ENCODE data around the gene DAZAP1. TPM values are rescaled to one million over a fixed set of nuclear protein-coding genes. Genes with fewer than 3 reads are reported as not detected.
A peak's percentile ranks its signal among the peaks of the same experiment; 100 is the strongest.
"Not testable (repeated sequence)": the region's sequence is repeated elsewhere in the genome, so short reads cannot be mapped to it uniquely, and the experiment has no call there.

The DAZAP1 gene
- total RNA-seq, 1 experiment from 2014 or later: 360 TPM

- TF ChIP-seq E2F1 (CRISPR knock-in tag; IDR thresholded peaks at IDR 0.05): no peak
- TF ChIP-seq, protein P1, sequence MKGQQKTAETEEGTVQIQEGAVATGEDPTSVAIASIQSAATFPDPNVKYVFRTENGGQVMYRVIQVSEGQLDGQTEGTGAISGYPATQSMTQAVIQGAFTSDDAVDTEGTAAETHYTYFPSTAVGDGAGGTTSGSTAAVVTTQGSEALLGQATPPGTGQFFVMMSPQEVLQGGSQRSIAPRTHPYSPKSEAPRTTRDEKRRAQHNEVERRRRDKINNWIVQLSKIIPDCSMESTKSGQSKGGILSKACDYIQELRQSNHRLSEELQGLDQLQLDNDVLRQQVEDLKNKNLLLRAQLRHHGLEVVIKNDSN (CRISPR knock-in tag; IDR thresholded peaks at IDR 0.05): peak; percentile 58; the same call in 1 of the 2 replicates
- TF ChIP-seq USF2 (CRISPR knock-in tag; IDR thresholded peaks at IDR 0.05): peak; percentile 62
- Mint-ChIP-seq H3K27ac (no peak overlapping the region), H3K4me3 (peak overlapping the region; percentile 97), H3K27me3 (ENCODE audit: low read depth) (no peaks in the 10 kb centered on the region), H3K36me3 (peaks cover 44% of the 10 kb centered on the region), H3K9me3 (no peaks in the 10 kb centered on the region), H3K4me1 (peaks cover 21% of the 10 kb centered on the region)
- ATAC-seq (no peak), DNase-seq (ENCODE audit: low spot score) (no peak)
- ChIA-PET CTCF (no interaction called here), POLR2A (no interaction called here)
These were observed 31.6 kb downstream of the DAZAP1 start for GRCh38 chr19:1438933-1439354.

DNA sequence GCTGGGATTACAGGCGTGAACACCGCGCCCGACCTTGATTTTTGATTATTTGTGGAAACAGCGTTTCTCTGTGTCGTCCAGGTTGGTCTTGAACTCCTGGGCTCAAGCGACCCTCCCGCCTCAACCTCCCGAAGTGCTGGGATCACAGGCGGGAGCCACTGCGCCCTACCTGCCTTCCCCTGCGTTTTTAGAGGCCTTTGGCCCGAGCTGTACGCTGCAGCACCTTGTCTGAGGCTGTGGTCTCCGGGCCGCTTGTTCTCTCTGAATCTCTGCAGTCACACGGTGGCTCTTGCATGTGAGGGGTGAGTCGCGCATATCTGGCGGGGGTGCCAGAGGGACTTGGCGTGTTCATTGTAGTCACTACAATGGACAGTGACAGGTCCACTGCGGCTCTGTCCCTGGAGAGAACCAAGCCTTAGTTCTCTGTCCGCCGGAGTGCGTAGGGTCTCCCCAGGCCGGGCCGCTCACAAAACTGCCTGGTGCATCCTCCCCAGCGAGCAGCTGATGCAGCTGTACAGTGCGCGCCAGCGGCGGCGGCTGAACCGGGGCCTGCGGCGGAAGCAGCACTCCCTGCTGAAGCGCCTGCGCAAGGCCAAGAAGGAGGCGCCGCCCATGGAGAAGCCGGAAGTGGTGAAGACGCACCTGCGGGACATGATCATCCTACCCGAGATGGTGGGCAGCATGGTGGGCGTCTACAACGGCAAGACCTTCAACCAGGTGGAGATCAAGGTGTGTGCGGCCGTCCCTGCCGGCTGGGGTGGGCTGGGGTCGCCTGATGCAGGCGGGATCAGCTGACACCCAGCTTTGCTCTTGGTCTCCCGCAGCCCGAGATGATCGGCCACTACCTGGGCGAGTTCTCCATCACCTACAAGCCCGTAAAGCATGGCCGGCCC is 32.4 kb downstream of the DAZAP1 start:
- Mint-ChIP-seq H3K4me3 (peak overlapping the region; percentile 97), H3K27ac (peak overlapping the region; percentile 93), H3K4me1 (peaks cover 24% of the 10 kb centered on the region), H3K36me3 (peaks cover 44% of the 10 kb centered on the region)
- CTCF ChIA-PET: interaction anchor here (0.9 kb wide), 1 partner anchor 106 kb away, joined by 3 read pairs; no protein-coding TSS in a partner anchor
- not testable (repeated sequence) for DNase-seq (ENCODE audit: low spot score); ATAC-seq; H3K9me3 Mint-ChIP-seq; H3K27me3 Mint-ChIP-seq (ENCODE audit: low read depth)
- POLR2A ChIA-PET: interaction anchor here (1.2 kb wide), 1 partner anchor 173 kb away, joined by 4 read pairs; no protein-coding TSS in a partner anchor

- H3K9me3 Mint-ChIP-seq: no peaks in the 10 kb centered on the region
- peaks cover 2% of the 10 kb centered on the region; the same call in 1 of the 2 replicates for H3K27me3 Mint-ChIP-seq (ENCODE audit: low read depth)
- peaks cover 24% of the 10 kb centered on the region for H3K4me1 Mint-ChIP-seq
- CTCF ChIA-PET: interaction anchor here (0.9 kb wide), 1 partner anchor 106 kb away, joined by 3 read pairs; no protein-coding TSS in a partner anchor
- H3K27ac Mint-ChIP-seq: peak overlapping the region; percentile 93
- H3K36me3 Mint-ChIP-seq: peaks cover 42% of the 10 kb centered on the region
- POLR2A ChIA-PET: interaction anchor here (1.2 kb wide), 1 partner anchor 174 kb away, joined by 4 read pairs; no protein-coding TSS in a partner anchor
- ATAC-seq (no peak), DNase-seq (ENCODE audit: low spot score) (no peak)
- peak overlapping the region; percentile 97 for H3K4me3 Mint-ChIP-seq
- TF ChIP-seq ZNF138 (CRISPR knock-in tag; conservative IDR thresholded peaks at IDR 0.05) (no peak), USF2 (CRISPR knock-in tag; IDR thresholded peaks at IDR 0.05) (no peak), ZSCAN18 (CRISPR knock-in tag; IDR thresholded peaks at IDR 0.05) (no peak), SOX15 (CRISPR knock-in tag; IDR thresholded peaks at IDR 0.05) (no peak), ZNF423 (CRISPR knock-in tag; IDR thresholded peaks at IDR 0.05) (no peak), NR1H2 (CRISPR knock-in tag; IDR thresholded peaks at IDR 0.05) (no peak), CBFB (CRISPR knock-in tag; IDR thresholded peaks at IDR 0.05; ENCODE audit: low read depth) (no peak), TEAD4 (CRISPR knock-in tag; IDR thresholded peaks at IDR 0.05) (no peak), ZNF671 (CRISPR knock-in tag; IDR thresholded peaks at IDR 0.05) (no peak), ZMAT4 (CRISPR knock-in tag; IDR thresholded peaks at IDR 0.05) (no peak), FOXP1 (CRISPR knock-in tag; IDR thresholded peaks at IDR 0.05; ENCODE audit: borderline replicate concordance) (no peak)
- TF ChIP-seq, protein P2, sequence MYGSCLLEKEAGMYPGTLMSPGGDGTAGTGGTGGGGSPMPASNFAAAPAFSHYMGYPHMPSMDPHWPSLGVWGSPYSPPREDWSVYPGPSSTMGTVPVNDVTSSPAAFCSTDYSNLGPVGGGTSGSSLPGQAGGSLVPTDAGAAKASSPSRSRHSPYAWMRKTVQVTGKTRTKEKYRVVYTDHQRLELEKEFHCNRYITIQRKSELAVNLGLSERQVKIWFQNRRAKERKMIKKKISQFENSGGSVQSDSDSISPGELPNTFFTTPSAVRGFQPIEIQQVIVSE (CRISPR knock-in tag; IDR thresholded peaks at IDR 0.05; ENCODE audit: borderline replicate concordance): no peak
- TF ChIP-seq, protein P3, sequence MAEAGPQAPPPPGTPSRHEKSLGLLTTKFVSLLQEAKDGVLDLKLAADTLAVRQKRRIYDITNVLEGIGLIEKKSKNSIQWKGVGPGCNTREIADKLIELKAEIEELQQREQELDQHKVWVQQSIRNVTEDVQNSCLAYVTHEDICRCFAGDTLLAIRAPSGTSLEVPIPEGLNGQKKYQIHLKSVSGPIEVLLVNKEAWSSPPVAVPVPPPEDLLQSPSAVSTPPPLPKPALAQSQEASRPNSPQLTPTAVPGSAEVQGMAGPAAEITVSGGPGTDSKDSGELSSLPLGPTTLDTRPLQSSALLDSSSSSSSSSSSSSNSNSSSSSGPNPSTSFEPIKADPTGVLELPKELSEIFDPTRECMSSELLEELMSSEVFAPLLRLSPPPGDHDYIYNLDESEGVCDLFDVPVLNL (CRISPR knock-in tag; IDR thresholded peaks at IDR 0.05; ENCODE audit: borderline replicate concordance, low read depth): no peak
- TF ChIP-seq, protein P4, sequence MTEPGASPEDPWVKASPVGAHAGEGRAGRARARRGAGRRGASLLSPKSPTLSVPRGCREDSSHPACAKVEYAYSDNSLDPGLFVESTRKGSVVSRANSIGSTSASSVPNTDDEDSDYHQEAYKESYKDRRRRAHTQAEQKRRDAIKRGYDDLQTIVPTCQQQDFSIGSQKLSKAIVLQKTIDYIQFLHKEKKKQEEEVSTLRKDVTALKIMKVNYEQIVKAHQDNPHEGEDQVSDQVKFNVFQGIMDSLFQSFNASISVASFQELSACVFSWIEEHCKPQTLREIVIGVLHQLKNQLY (CRISPR knock-in tag; IDR thresholded peaks at IDR 0.05): no peak
These were observed 33.0 kb downstream of the DAZAP1 start for GRCh38 chr19:1440418-1440801.
